Activated naive CD4-positive, alpha-beta T cell treated with anti-CD3 and anti-CD28 coated beads, Interleukin-2, amount 10 ng/mL, durations not matched to agents 7 days and 5 days (primary cell): ENCODE data around the gene TRIM24.
A peak's percentile ranks its signal among the peaks of the same experiment; 100 is the strongest.

Experiments used
- CTCF ChIA-PET: fragments of 350-600 bp; sonication (Branson Sonifier 250); formaldehyde crosslinking; loops from one replicate; lab custom pipeline; 2021; ENCODE audit warnings: antibody characterized with exemption; lab: Charles Lee
- DNase-seq: peaks from one replicate; pipeline ENCODE4 v3.0.0-alpha.2; 2020
- H3K27ac Mint-ChIP-seq: one replicate; pipeline ENCODE4 v1.8.0; 2021; ENCODE audit warnings: mild to moderate bottlenecking, moderate library complexity, mixed read lengths
- H3K27me3 Mint-ChIP-seq: one replicate; pipeline ENCODE4 v1.8.0; 2021; ENCODE audit warnings: mild to moderate bottlenecking, mixed read lengths
- H3K36me3 Mint-ChIP-seq: one replicate; pipeline ENCODE4 v1.8.0; 2021; ENCODE audit warnings: mixed read lengths
- H3K4me1 Mint-ChIP-seq: one replicate; pipeline ENCODE4 v1.8.0; 2021; ENCODE audit warnings: mixed read lengths
- H3K4me3 Mint-ChIP-seq: one replicate; pipeline ENCODE4 v1.8.0; 2021; ENCODE audit warnings: mild to moderate bottlenecking, moderate library complexity, mixed read lengths
- H3K9me3 Mint-ChIP-seq: one replicate; pipeline ENCODE4 v1.8.0; 2021; ENCODE audit warnings: mixed read lengths

The TRIM24 gene

GRCh38 chr7:138553805-138554204 is 93.7 kb downstream of the TRIM24 start:
- H3K9me3 Mint-ChIP-seq: peaks cover 30% of the 10 kb centered on the region
- no peak overlapping the region for H3K27ac Mint-ChIP-seq
- no peak for DNase-seq
- no peak overlapping the region for H3K4me3 Mint-ChIP-seq
- CTCF ChIA-PET: no interaction called here
- H3K4me1 Mint-ChIP-seq: no peaks in the 10 kb centered on the region
- H3K27me3 Mint-ChIP-seq: no peaks in the 10 kb centered on the region
- H3K36me3 Mint-ChIP-seq: peaks cover 87% of the 10 kb centered on the region

- peaks cover 37% of the 10 kb centered on the region for H3K9me3 Mint-ChIP-seq
- H3K27ac Mint-ChIP-seq: no peak overlapping the region
- no peaks in the 10 kb centered on the region for H3K4me1 Mint-ChIP-seq
- H3K27me3 Mint-ChIP-seq: no peaks in the 10 kb centered on the region
- no peak for DNase-seq
- H3K36me3 Mint-ChIP-seq: peaks cover 89% of the 10 kb centered on the region
- CTCF ChIA-PET: interaction anchor here (1.4 kb wide), 1 partner anchor 15 kb away, joined by 3 read pairs; no protein-coding TSS in a partner anchor
- no peak overlapping the region for H3K4me3 Mint-ChIP-seq
Observed at GRCh38 chr7:138554674-138555073, 94.6 kb downstream of the TRIM24 start.

DNA sequence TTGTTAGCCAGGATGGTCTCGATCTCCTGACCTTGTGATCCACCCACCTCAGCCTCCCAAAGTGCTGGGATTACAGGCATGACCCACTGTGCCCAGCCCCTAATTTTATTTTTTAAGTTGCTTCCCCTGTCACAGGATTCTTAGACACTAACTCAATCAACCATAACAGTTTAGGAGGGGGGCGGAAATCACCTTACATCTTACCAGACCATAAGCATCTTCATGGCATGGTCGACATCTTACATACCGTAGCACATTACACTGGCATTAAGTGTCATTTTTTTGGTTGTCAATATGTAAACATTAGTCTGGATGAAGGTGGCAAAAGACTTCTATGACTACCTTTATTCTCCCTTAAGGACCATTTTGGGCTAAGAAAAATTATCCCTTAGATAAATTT is 95.6 kb downstream of the TRIM24 start:
- H3K27me3 Mint-ChIP-seq: no peaks in the 10 kb centered on the region
- no peaks in the 10 kb centered on the region for H3K4me1 Mint-ChIP-seq
- peaks cover 45% of the 10 kb centered on the region for H3K9me3 Mint-ChIP-seq
- no peak for DNase-seq
- peaks cover 90% of the 10 kb centered on the region for H3K36me3 Mint-ChIP-seq
- no peak overlapping the region for H3K4me3 Mint-ChIP-seq
- H3K27ac Mint-ChIP-seq: no peak overlapping the region
- CTCF ChIA-PET: interaction anchor here (1.4 kb wide), 1 partner anchor 16 kb away, joined by 3 read pairs; no protein-coding TSS in a partner anchor

- H3K4me1 Mint-ChIP-seq: no peaks in the 10 kb centered on the region
- H3K9me3 Mint-ChIP-seq: peaks cover 49% of the 10 kb centered on the region
- no peaks in the 10 kb centered on the region for H3K27me3 Mint-ChIP-seq
- no peak overlapping the region for H3K27ac Mint-ChIP-seq
- H3K4me3 Mint-ChIP-seq: no peak overlapping the region
- no peak for DNase-seq
- peaks cover 94% of the 10 kb centered on the region for H3K36me3 Mint-ChIP-seq
- CTCF ChIA-PET: no interaction called here
Observed at GRCh38 chr7:138556771-138557484, 96.9 kb downstream of the TRIM24 start.

- DNase-seq: no peak
- Mint-ChIP-seq H3K4me3 (no peak overlapping the region), H3K27me3 (no peaks in the 10 kb centered on the region), H3K9me3 (peaks cover 64% of the 10 kb centered on the region), H3K27ac (no peak overlapping the region), H3K36me3 (peaks cover 96% of the 10 kb centered on the region), H3K4me1 (no peaks in the 10 kb centered on the region)
- CTCF ChIA-PET: no interaction called here
Observed at GRCh38 chr7:138559448-138559847, 99.4 kb downstream of the TRIM24 start.

- no peaks in the 10 kb centered on the region for H3K27me3 Mint-ChIP-seq
- H3K4me3 Mint-ChIP-seq: no peak overlapping the region
- peaks cover 88% of the 10 kb centered on the region for H3K36me3 Mint-ChIP-seq
- DNase-seq: no peak
- no peaks in the 10 kb centered on the region for H3K4me1 Mint-ChIP-seq
- H3K27ac Mint-ChIP-seq: no peak overlapping the region
- peaks cover 53% of the 10 kb centered on the region for H3K9me3 Mint-ChIP-seq
- CTCF ChIA-PET: interaction anchor here (1.5 kb wide), 1 partner anchor 10 kb away, joined by 3 read pairs; no protein-coding TSS in a partner anchor
Observed at GRCh38 chr7:138563808-138564207, 103.7 kb downstream of the TRIM24 start.

- no peaks in the 10 kb centered on the region for H3K4me1 Mint-ChIP-seq
- H3K27ac Mint-ChIP-seq: peak overlapping the region; percentile 17
- no peak overlapping the region for H3K4me3 Mint-ChIP-seq
- CTCF ChIA-PET: interaction anchor here (1.5 kb wide), 1 partner anchor 9 kb away, joined by 3 read pairs; no protein-coding TSS in a partner anchor
- H3K27me3 Mint-ChIP-seq: no peaks in the 10 kb centered on the region
- DNase-seq: no peak
- peaks cover 88% of the 10 kb centered on the region for H3K36me3 Mint-ChIP-seq
- peaks cover 49% of the 10 kb centered on the region for H3K9me3 Mint-ChIP-seq
Observed at GRCh38 chr7:138564365-138564764, 104.3 kb downstream of the TRIM24 start.

GRCh38 chr7:138565071-138565450 is 105.0 kb downstream of the TRIM24 start:
- Mint-ChIP-seq H3K36me3 (peaks cover 86% of the 10 kb centered on the region), H3K9me3 (peaks cover 42% of the 10 kb centered on the region), H3K4me1 (no peaks in the 10 kb centered on the region), H3K27ac (no peak overlapping the region), H3K4me3 (no peak overlapping the region), H3K27me3 (no peaks in the 10 kb centered on the region)
- DNase-seq: no peak
- CTCF ChIA-PET: no interaction called here

- no peaks in the 10 kb centered on the region for H3K4me1 Mint-ChIP-seq
- CTCF ChIA-PET: no interaction called here
- H3K27me3 Mint-ChIP-seq: no peaks in the 10 kb centered on the region
- no peak overlapping the region for H3K27ac Mint-ChIP-seq
- H3K9me3 Mint-ChIP-seq: peaks cover 39% of the 10 kb centered on the region
- H3K4me3 Mint-ChIP-seq: no peak overlapping the region
- no peak for DNase-seq
- peaks cover 85% of the 10 kb centered on the region for H3K36me3 Mint-ChIP-seq
Observed at GRCh38 chr7:138565451-138566114, 105.5 kb downstream of the TRIM24 start.

DNA sequence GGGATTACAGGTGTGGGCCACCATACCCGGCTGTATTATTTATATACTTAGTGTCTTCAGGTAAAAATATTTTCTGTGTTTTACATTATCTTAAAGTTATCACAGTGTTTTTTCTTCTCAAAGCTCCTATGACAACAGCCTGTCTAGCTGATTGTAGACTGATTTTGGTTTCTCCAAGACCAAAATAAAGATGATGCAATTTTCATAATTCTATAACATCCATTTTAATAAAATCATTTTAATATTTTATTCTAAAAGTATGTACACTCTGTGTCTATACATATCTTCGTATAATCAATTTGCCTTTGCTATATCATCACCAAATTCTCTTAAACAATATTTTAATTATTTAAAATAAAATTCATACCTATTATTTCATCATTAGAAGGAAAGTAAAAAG is 108.6 kb downstream of the TRIM24 start:
- Mint-ChIP-seq H3K9me3 (peaks cover 24% of the 10 kb centered on the region), H3K27ac (no peak overlapping the region), H3K27me3 (no peaks in the 10 kb centered on the region), H3K4me3 (no peak overlapping the region), H3K36me3 (peaks cover 73% of the 10 kb centered on the region), H3K4me1 (no peaks in the 10 kb centered on the region)
- no peak for DNase-seq
- CTCF ChIA-PET: no interaction called here

DNA sequence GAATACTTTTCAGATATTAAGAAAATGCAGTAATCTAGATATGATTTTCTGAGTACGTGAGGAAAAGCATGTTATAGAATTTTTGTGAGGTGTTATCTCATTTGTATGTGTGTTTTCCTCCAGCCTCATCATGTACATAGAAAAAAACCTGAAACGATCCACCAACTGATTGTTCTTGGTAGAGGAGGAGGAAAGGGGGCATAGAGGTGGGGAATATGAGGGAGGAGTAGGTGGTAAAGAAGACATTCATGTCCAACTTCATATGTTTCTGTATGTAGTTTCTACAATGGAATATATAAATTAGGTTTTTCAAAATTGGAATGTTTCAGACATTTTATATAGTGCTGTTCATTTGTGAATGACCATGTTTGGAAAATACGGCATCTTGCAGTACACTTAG is 109.4 kb downstream of the TRIM24 start:
- H3K27me3 Mint-ChIP-seq: no peaks in the 10 kb centered on the region
- peaks cover 73% of the 10 kb centered on the region for H3K36me3 Mint-ChIP-seq
- no peak overlapping the region for H3K27ac Mint-ChIP-seq

GRCh38 chr7:138570715-138571114 is 110.7 kb downstream of the TRIM24 start:
- Mint-ChIP-seq H3K27me3 (no peaks in the 10 kb centered on the region), H3K36me3 (peaks cover 68% of the 10 kb centered on the region), H3K4me1 (peaks cover 3% of the 10 kb centered on the region), H3K4me3 (no peak overlapping the region), H3K27ac (no peak overlapping the region), H3K9me3 (peaks cover 4% of the 10 kb centered on the region)
- no peak for DNase-seq
- CTCF ChIA-PET: no interaction called here

More for the DNA sequence above, 109.4 kb downstream of the TRIM24 start:
- no peak overlapping the region for H3K4me3 Mint-ChIP-seq
- no peaks in the 10 kb centered on the region for H3K4me1 Mint-ChIP-seq
- no peak for DNase-seq
- peaks cover 17% of the 10 kb centered on the region for H3K9me3 Mint-ChIP-seq
- CTCF ChIA-PET: no interaction called here

DNA sequence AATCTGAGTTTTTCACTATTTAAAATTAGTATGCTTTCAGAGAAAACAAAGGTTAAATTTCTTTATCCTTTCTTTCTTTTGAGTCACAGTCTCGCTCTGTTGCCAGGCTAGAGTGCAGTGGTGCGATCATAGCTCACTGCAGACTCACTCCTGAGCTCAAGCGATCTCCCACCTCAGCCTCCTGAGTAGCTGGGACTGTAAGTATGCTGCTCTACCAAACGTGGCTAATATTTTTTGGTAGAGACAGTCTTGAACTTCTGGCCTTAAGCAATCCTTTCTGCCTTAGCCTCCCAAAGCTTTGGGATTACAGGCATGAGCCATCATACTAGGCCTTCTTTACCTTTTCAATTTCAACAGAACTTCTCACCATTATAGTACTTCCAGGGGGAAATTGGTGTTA is 113.7 kb downstream of the TRIM24 start:
- CTCF ChIA-PET: interaction anchor here (0.9 to 1.2 kb wide), 2 partner anchors 10 to 165 kb away, joined by 3 read pairs; no protein-coding TSS in a partner anchor
- Mint-ChIP-seq H3K36me3 (peaks cover 68% of the 10 kb centered on the region), H3K4me3 (no peak overlapping the region), H3K27ac (no peak overlapping the region), H3K9me3 (no peaks in the 10 kb centered on the region), H3K27me3 (no peaks in the 10 kb centered on the region), H3K4me1 (peaks cover 3% of the 10 kb centered on the region)
- DNase-seq: no peak

- CTCF ChIA-PET: no interaction called here
- no peak for DNase-seq
- Mint-ChIP-seq H3K4me3 (no peak overlapping the region), H3K9me3 (no peaks in the 10 kb centered on the region), H3K27me3 (no peaks in the 10 kb centered on the region), H3K4me1 (peaks cover 3% of the 10 kb centered on the region), H3K27ac (no peak overlapping the region), H3K36me3 (peaks cover 70% of the 10 kb centered on the region)
Observed at GRCh38 chr7:138575897-138576428, 115.9 kb downstream of the TRIM24 start.
